GM19372 (cell line): ENCODE results near the gene NRXN2.

Experiments
- ATAC-seq: cut with Tn5 transposase; IDR thresholded peaks from one replicate; pipeline ENCODE4 v1.9.1; 2021; ENCODE audit warnings: mild to moderate bottlenecking, low read depth, moderate library complexity; ENCODE audit not compliant: unreplicated experiment

NRXN2 gene

GRCh38 chr11:64759131-64759721, 36.2 kb upstream of the NRXN2 start:
- no peak for ATAC-seq

- ATAC-seq, result no peak
Measured at GRCh38 chr11:64758330-64759079, 35.5 kb upstream of the NRXN2 start.

- ATAC-seq, result no peak
Measured at GRCh38 chr11:64757549-64758329, 34.7 kb upstream of the NRXN2 start.

GRCh38 chr11:64755681-64756361, 32.8 kb upstream of the NRXN2 start:
- ATAC-seq, result no peak

- no peak for ATAC-seq
Measured at GRCh38 chr11:64754919-64755662, 32.1 kb upstream of the NRXN2 start.

GRCh38 chr11:64754124-64754918, 31.3 kb upstream of the NRXN2 start:
- no peak for ATAC-seq

- ATAC-seq, result no peak
Measured at GRCh38 chr11:64753380-64754123, 30.6 kb upstream of the NRXN2 start.

- no peak for ATAC-seq
Measured at GRCh38 chr11:64753019-64753379, 30.0 kb upstream of the NRXN2 start.

GRCh38 chr11:64752175-64752970, 29.4 kb upstream of the NRXN2 start:
- ATAC-seq, result no peak

GRCh38 chr11:64751580-64751979, 28.6 kb upstream of the NRXN2 start:
- no peak for ATAC-seq

GRCh38 chr11:64751136-64751535, 28.1 kb upstream of the NRXN2 start:
- no peak for ATAC-seq

- no peak for ATAC-seq
Measured at GRCh38 chr11:64750361-64751054, 27.5 kb upstream of the NRXN2 start.

GRCh38 chr11:64747961-64748665, 25.1 kb upstream of the NRXN2 start:
- no peak for ATAC-seq

GRCh38 chr11:64746486-64746885, 23.5 kb upstream of the NRXN2 start:
- ATAC-seq, result no peak

GRCh38 chr11:64745521-64746328, 22.7 kb upstream of the NRXN2 start:
- no peak for ATAC-seq

GRCh38 chr11:64745189-64745520, 22.2 kb upstream of the NRXN2 start:
- no peak for ATAC-seq
